Measurements from ENCODE around the gene ANKLE1.

ANKLE1 gene

DNA sequence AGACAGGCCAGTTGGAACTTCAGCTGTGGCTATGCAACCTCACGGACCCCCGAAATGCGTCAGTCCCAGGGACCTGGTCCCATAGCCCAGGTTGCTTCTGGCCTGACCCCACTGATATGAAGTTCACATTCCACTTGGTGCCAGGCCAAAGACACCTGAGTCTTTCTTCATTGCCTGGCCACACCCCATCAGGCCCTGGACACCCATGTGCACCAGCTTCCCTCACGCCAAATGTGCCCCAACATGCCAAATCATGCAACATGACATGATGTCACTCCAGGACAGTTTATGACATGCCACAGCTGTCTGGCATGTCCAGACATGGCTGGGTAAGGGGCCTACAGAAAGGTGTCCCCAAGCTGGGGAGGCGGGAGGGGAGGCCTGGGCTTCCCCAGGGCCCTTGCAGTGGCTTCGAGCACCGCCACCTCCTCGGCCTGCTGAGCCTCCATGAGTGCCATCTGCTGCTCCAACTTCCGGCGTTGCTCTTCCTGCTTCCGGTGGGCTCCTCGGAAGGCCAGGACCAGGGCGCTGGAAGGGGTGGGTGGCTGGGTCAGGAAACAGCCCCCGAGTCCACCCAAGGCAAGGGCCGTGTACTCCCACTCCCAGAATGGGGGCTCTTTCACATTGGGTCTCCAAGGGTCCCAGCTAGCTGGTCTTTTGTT, 31.7 kb upstream of the ANKLE1 start:
- Histone ChIP-seq H3K4me1 (ENCODE audit: control insufficient read depth, insufficient read depth, low read length, poor library complexity, severe bottlenecking) (peaks cover 7% of the 10 kb centered on the region), H3K36me3 (ENCODE audit: control insufficient read depth, insufficient read depth, low read length) (no peaks in the 10 kb centered on the region), H3K4me3 (ENCODE audit: extremely low read depth, insufficient read depth, low read length, poor library complexity, severe bottlenecking) (no peak overlapping the region), H3K9me3 (ENCODE audit: control insufficient read depth, low read length) (no peaks in the 10 kb centered on the region), H3K27ac (ENCODE audit: low read depth, low read length, severe bottlenecking) (no peak overlapping the region)
- 93 to 99% methylated on average over 8 to 12 of the region's 15 CpGs for WGBS, 2 experiments (ENCODE audit: insufficient coverage in 2 of 2)

DNA sequence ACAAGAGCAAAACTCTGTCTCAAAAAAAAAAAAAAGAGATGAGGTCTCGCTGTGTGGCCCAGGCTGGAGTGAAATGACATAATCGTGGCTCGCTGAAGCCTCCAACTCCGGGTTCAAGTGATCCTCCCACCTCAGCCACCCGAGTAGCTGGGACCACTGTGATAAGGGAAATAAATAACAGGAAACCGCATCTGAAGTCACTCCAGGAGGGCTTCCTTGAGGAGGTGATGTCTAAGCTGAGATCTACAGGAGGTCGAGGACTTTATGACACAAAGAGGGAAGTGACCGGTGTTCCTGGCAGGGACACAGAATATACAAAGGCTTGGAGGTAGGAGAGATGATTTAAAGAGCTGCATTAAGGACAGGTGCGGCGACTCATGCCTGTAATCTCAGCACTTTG, 27.1 kb upstream of the ANKLE1 start:
- 85 to 94% methylated on average over 7 to 10 of the region's 10 CpGs for WGBS, 2 experiments (ENCODE audit: insufficient coverage in 2 of 2)
- no peak overlapping the region for H3K4me3 ChIP-seq (ENCODE audit: extremely low read depth, insufficient read depth, low read length, poor library complexity, severe bottlenecking)

DNA sequence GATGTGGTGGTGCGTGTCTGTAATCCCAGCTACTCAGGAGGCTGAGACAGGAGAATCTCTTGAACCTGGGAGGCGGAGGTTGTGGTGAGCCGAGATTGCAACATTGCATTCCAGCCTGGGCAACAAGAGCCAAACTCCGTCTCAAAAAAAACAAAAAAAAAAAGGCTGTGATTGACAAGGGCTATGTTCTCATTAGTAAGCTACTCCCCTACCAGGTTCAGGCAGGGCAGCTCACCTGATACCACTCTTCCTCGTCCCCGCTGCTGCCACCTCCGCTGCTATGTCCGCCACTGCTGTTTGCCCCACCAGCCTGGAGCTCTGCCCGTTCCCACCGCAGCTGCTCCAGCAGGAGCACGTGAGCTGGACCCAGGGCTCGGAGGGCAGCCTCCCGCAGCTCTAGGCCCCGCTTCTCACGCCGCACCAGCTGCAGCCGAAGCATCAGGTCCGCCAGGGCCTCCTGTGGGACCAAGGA, 26.5 kb upstream of the ANKLE1 start:
- WGBS, 2 experiments (ENCODE audit: insufficient coverage in 2 of 2): 89% methylated on average over 16 to 17 of the region's 18 CpGs
- Histone ChIP-seq H3K9me3 (ENCODE audit: control insufficient read depth, low read length) (no peaks in the 10 kb centered on the region), H3K36me3 (ENCODE audit: control insufficient read depth, insufficient read depth, low read length) (peaks cover 4% of the 10 kb centered on the region), H3K27ac (ENCODE audit: low read depth, low read length, severe bottlenecking) (no peak overlapping the region), H3K4me3 (ENCODE audit: extremely low read depth, insufficient read depth, low read length, poor library complexity, severe bottlenecking) (no peak overlapping the region), H3K4me1 (ENCODE audit: control insufficient read depth, insufficient read depth, low read length, poor library complexity, severe bottlenecking) (no peaks in the 10 kb centered on the region)

More for the DNA sequence above, 27.1 kb upstream of the ANKLE1 start:
- no peaks in the 10 kb centered on the region for H3K9me3 ChIP-seq (ENCODE audit: control insufficient read depth, low read length)
- H3K27ac ChIP-seq (ENCODE audit: low read depth, low read length, severe bottlenecking): no peak overlapping the region
- peaks cover 4% of the 10 kb centered on the region for H3K36me3 ChIP-seq (ENCODE audit: control insufficient read depth, insufficient read depth, low read length)
- H3K4me1 ChIP-seq (ENCODE audit: control insufficient read depth, insufficient read depth, low read length, poor library complexity, severe bottlenecking): no peaks in the 10 kb centered on the region

DNA sequence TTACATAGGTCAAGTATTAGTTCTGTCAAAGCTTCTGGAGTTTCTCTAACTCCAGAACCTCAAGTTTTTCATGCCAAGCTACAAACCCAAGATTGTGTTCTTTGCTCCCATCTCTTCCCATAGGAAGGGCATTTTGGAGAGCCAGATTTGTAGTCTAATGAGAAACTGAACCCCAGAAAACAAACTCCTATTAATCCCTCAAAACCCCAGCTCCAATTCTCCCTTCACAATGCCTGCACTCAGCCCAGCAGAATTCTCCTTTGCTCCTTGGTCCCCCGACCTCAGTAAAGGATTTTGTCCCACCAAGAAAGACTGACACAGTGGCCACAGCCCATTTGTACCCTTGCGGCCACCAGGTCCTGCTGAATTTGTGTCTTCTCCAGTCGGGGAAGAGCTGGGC, 25.6 kb upstream of the ANKLE1 start:
- no peaks in the 10 kb centered on the region for H3K9me3 ChIP-seq (ENCODE audit: control insufficient read depth, low read length)
- H3K27ac ChIP-seq (ENCODE audit: low read depth, low read length, severe bottlenecking): no peak overlapping the region
- H3K36me3 ChIP-seq (ENCODE audit: control insufficient read depth, insufficient read depth, low read length): peaks cover 4% of the 10 kb centered on the region
- no peak overlapping the region for H3K4me3 ChIP-seq (ENCODE audit: extremely low read depth, insufficient read depth, low read length, poor library complexity, severe bottlenecking)
- H3K4me1 ChIP-seq (ENCODE audit: control insufficient read depth, insufficient read depth, low read length, poor library complexity, severe bottlenecking): no peaks in the 10 kb centered on the region
- WGBS, 2 experiments (ENCODE audit: insufficient coverage in 2 of 2): 86 to 90% methylated on average over 3 of the region's 3 CpGs

DNA sequence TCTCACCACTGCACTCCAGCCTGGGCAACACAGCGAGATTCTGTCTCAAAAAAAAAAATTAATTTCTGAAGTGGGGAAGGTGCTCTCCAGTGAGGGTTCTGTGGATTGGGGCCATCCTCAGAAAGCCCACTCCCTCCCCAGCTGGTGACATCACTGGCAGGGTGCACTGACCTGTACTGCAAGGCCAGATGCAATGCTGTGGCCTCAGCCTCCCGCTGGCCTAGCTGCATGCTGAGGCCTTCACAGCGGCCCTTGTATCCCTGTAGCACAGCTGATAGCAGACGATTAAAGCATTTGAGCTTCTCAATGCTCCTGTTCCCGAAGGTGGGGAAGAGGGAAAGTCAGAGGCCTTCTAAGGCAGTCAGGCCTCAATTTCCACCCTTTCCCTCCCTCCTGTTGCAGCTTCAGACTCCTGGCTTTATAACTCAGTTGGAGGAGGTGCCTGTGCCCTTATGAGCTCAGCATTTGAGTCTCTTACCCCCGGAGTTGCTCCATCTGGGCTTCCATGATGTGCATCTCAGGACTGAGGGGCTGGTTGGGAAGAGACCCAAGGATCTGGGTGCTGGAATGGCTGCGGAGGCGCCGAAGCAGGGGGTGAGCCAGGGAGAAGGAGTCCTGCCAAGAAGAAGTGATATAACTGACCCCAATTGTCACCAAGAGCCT, 22.5 kb upstream of the ANKLE1 start:
- no peak overlapping the region for H3K27ac ChIP-seq (ENCODE audit: low read depth, low read length, severe bottlenecking)
- 86 to 91% methylated on average over 7 to 8 of the region's 9 CpGs for WGBS, 2 experiments (ENCODE audit: insufficient coverage in 2 of 2)
- no peaks in the 10 kb centered on the region for H3K9me3 ChIP-seq (ENCODE audit: control insufficient read depth, low read length)
- H3K4me3 ChIP-seq (ENCODE audit: extremely low read depth, insufficient read depth, low read length, poor library complexity, severe bottlenecking): no peak overlapping the region
- peaks cover 4% of the 10 kb centered on the region for H3K36me3 ChIP-seq (ENCODE audit: control insufficient read depth, insufficient read depth, low read length)
- H3K4me1 ChIP-seq (ENCODE audit: control insufficient read depth, insufficient read depth, low read length, poor library complexity, severe bottlenecking): peaks cover under 1% of the 10 kb centered on the region

DNA sequence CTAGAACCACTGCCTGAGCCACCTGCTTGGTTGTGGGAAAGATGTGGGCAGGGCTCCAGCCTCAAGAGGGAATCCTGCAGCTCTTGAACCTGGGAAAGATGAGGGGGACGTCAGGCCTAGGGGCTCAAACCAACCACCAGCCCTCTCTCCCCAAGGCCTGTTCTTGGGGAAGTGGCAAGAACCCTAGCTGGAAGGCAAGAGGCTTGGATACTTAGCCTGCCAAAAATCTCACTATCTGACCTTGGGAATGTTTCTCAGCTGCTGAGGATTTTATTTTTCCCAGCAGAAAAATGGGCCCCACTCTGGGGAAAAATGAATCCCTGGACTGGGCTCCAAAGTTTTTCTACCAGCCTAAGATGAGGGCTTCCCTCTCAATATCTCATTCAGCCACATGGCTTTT, 21.8 kb upstream of the ANKLE1 start:
- peaks cover 7% of the 10 kb centered on the region for H3K4me1 ChIP-seq (ENCODE audit: control insufficient read depth, insufficient read depth, low read length, poor library complexity, severe bottlenecking)
- no CpG with 5 or more reads among the region's 1 CpG for WGBS, 2 experiments (ENCODE audit: insufficient coverage in 2 of 2)
- peaks cover 4% of the 10 kb centered on the region for H3K36me3 ChIP-seq (ENCODE audit: control insufficient read depth, insufficient read depth, low read length)
- H3K27ac ChIP-seq (ENCODE audit: low read depth, low read length, severe bottlenecking): no peak overlapping the region
- no peak overlapping the region for H3K4me3 ChIP-seq (ENCODE audit: extremely low read depth, insufficient read depth, low read length, poor library complexity, severe bottlenecking)
- H3K9me3 ChIP-seq (ENCODE audit: control insufficient read depth, low read length): no peaks in the 10 kb centered on the region

DNA sequence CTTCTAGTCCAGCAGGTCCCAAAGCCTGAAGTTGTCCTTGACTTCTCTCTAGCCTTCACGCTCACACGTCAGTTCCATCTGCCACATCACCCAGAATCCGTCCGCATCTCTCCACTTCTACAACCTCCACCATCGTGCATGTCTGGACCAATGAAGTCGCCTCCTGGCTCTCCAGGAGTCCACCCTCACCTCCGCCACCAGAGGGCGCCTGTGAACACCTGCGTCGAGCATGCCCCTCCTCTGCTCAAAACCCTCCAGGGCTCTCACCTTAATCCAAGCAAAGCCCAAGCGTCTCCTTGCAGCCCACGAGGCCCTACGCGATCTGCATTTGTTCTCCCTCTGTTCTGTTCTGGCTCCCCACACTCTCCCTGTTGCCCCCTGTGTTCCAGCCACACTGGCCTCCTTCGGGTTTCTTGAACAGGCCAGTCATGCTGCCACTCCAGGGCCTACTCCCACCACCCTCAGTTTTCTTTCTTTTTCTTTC, 20.8 kb upstream of the ANKLE1 start:
- Histone ChIP-seq H3K27ac (ENCODE audit: low read depth, low read length, severe bottlenecking) (no peak overlapping the region), H3K4me1 (ENCODE audit: control insufficient read depth, insufficient read depth, low read length, poor library complexity, severe bottlenecking) (peaks cover 8% of the 10 kb centered on the region), H3K9me3 (ENCODE audit: control insufficient read depth, low read length) (no peaks in the 10 kb centered on the region), H3K4me3 (ENCODE audit: extremely low read depth, insufficient read depth, low read length, poor library complexity, severe bottlenecking) (no peak overlapping the region), H3K36me3 (ENCODE audit: control insufficient read depth, insufficient read depth, low read length) (peaks cover 4% of the 10 kb centered on the region)
- WGBS, 2 experiments (ENCODE audit: insufficient coverage in 2 of 2): 14 to 23% methylated on average over 14 of the region's 15 CpGs

DNA sequence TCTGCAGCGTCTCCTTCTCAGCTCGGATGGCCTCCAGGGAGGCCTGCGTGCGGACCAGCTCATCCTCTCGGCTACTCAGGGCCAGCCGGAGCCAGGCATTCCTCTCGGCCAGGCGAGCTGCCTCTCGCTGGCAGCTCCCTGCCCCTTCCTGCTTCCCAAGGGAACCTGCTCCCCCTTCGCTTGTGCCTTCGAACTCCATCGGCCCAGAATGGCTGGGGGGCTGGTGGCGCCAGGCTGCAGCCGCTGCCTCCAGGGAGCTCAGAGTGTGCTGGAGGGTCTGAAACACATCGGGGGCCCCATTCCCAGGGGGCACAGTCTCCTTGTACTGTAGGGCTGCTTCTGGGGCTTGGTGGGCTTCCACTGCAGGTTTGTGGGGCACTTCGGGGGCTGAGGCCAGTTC, 19.1 kb upstream of the ANKLE1 start:
- Histone ChIP-seq H3K27ac (ENCODE audit: low read depth, low read length, severe bottlenecking) (no peak overlapping the region), H3K4me1 (ENCODE audit: control insufficient read depth, insufficient read depth, low read length, poor library complexity, severe bottlenecking) (peaks cover 8% of the 10 kb centered on the region), H3K9me3 (ENCODE audit: control insufficient read depth, low read length) (no peaks in the 10 kb centered on the region), H3K36me3 (ENCODE audit: control insufficient read depth, insufficient read depth, low read length) (peaks cover 4% of the 10 kb centered on the region), H3K4me3 (ENCODE audit: extremely low read depth, insufficient read depth, low read length, poor library complexity, severe bottlenecking) (no peak overlapping the region)
- 85% methylated on average over 13 to 14 of the region's 16 CpGs for WGBS, 2 experiments (ENCODE audit: insufficient coverage in 2 of 2)

DNA sequence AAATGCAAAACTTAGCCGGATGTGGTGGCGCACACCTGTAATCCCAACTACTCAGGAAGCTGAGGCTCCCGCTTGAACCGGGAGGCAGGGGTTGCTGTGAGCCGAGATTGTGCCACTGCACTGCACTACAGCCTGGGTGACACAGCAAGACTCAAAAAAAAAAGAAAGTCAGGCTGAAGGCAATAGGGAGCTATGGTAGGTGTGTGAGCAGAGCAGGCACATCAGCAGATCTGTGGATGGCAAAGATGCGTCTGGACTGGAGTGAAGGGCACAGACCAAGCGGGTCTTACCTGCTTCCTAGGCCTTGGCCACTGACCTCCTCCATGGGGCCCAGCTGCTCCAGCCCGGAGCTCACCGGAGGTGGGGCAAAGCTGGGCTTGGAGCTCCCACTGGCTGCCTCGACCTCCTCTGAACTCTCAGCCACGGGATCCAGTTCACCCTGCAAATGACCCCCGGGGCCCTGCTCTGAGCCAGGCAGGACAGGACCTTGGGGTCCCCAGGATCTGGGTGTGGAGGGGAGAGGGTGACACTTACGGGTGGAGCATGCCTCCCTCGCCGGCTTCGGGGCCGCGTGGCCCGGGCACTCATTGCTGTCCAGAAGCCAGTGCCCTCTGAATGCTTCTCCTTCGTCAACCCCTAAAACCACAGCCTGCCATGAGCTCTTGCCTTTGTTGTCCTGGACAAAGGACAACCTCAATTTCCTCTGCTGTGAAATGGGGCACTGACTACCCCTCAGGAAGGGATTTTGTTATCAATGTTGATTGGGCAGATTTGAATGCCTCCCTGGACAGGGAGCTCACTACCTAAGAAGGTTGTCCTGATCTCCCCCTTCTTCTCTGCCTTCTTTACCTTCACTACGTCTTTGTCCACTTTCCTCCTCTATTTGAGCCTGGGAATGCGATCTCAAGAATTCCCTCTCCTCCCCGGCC, 17.7 kb upstream of the ANKLE1 start:
- Histone ChIP-seq H3K9me3 (ENCODE audit: control insufficient read depth, low read length) (no peaks in the 10 kb centered on the region), H3K4me3 (ENCODE audit: extremely low read depth, insufficient read depth, low read length, poor library complexity, severe bottlenecking) (no peak overlapping the region), H3K36me3 (ENCODE audit: control insufficient read depth, insufficient read depth, low read length) (peaks cover 8% of the 10 kb centered on the region), H3K4me1 (ENCODE audit: control insufficient read depth, insufficient read depth, low read length, poor library complexity, severe bottlenecking) (peaks cover 13% of the 10 kb centered on the region), H3K27ac (ENCODE audit: low read depth, low read length, severe bottlenecking) (peak overlapping the region; percentile 62)
- WGBS, 2 experiments (ENCODE audit: insufficient coverage in 2 of 2): 92 to 96% methylated on average over 19 to 20 of the region's 23 CpGs

DNA sequence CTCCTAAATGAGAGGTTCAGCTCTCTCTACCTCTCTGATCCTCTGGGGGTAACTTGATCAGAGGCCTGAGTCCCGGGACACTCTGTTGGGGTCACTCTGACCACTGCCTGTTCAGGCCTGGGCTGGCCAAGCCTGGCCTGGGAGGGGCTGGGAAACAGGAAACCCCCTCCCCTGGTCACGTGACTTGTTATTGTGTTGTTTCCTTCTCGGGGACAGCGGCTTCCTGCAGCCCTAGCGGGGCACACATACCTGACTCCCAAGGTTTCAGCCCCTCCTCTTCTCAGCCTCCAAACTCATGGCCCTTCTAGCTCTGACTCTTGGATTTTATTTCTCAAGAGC, 17.1 kb upstream of the ANKLE1 start, which contains the start of gene USHBP1:
Gene USHBP1, minus strand, starts transcription at position 105 of the 339 bp plus-strand sequence. CDS start 446 bp downstream, outside the sequence.
- peaks cover 10% of the 10 kb centered on the region for H3K36me3 ChIP-seq (ENCODE audit: control insufficient read depth, insufficient read depth, low read length)
- H3K9me3 ChIP-seq (ENCODE audit: control insufficient read depth, low read length): no peaks in the 10 kb centered on the region
- H3K4me1 ChIP-seq (ENCODE audit: control insufficient read depth, insufficient read depth, low read length, poor library complexity, severe bottlenecking): peaks cover 13% of the 10 kb centered on the region
- WGBS, 2 experiments (ENCODE audit: insufficient coverage in 2 of 2): 41 to 65% methylated on average over 4 to 5 of the region's 5 CpGs
- peak within 1 kb of the TSS; percentile 62 for H3K27ac ChIP-seq (ENCODE audit: low read depth, low read length, severe bottlenecking)
- no peak within 1 kb of the TSS for H3K4me3 ChIP-seq (ENCODE audit: extremely low read depth, insufficient read depth, low read length, poor library complexity, severe bottlenecking)
